HG02938 (cell line): Measurements from ENCODE around the gene MTNR1A.
A peak's percentile ranks its signal among the peaks of the same experiment; 100 is the strongest.

Experiments used
- ATAC-seq: cut with Tn5 transposase; IDR thresholded peaks from one replicate; pipeline ENCODE4 v1.9.1; 2021; ENCODE audit warnings: mild to moderate bottlenecking, moderate library complexity; ENCODE audit not compliant: unreplicated experiment

MTNR1A gene

GRCh38 chr4:186554914-186555827 lies at the start of gene MTNR1A:
Gene MTNR1A, minus strand, starts transcription at chr4:186555567. Its CDS starts 202 bp downstream, at chr4:186555365.
- ATAC-seq = no peak

GRCh38 chr4:186604124-186604807 lies 48.9 kb upstream of the MTNR1A start:
- ATAC-seq = no peak

GRCh38 chr4:186602978-186603377 lies 47.6 kb upstream of the MTNR1A start:
- no peak for ATAC-seq

- ATAC-seq = no peak
These were observed 44.1 kb upstream of the MTNR1A start for GRCh38 chr4:186599483-186599882.

- ATAC-seq = no peak
These were observed 43.3 kb upstream of the MTNR1A start for GRCh38 chr4:186598686-186599085.

GRCh38 chr4:186596850-186597390 lies 41.6 kb upstream of the MTNR1A start:
- ATAC-seq = no peak

GRCh38 chr4:186596346-186596745 lies 41.0 kb upstream of the MTNR1A start:
- ATAC-seq = no peak

GRCh38 chr4:186593587-186593973 lies 38.2 kb upstream of the MTNR1A start:
- no peak for ATAC-seq

GRCh38 chr4:186592966-186593586 lies 37.7 kb upstream of the MTNR1A start:
- ATAC-seq = no peak

- no peak for ATAC-seq
These were observed 37.1 kb upstream of the MTNR1A start for GRCh38 chr4:186592445-186592844.

GRCh38 chr4:186591651-186592050 lies 36.3 kb upstream of the MTNR1A start:
- no peak for ATAC-seq

- ATAC-seq = no peak
These were observed 33.1 kb upstream of the MTNR1A start for GRCh38 chr4:186588503-186588902.

GRCh38 chr4:186587416-186588018 lies 32.1 kb upstream of the MTNR1A start:
- ATAC-seq = peak; percentile 75

GRCh38 chr4:186586205-186586604 lies 30.8 kb upstream of the MTNR1A start:
- no peak for ATAC-seq

GRCh38 chr4:186584912-186585311 lies 29.5 kb upstream of the MTNR1A start:
- no peak for ATAC-seq

GRCh38 chr4:186581421-186581820 lies 26.1 kb upstream of the MTNR1A start:
- no peak for ATAC-seq

- ATAC-seq = no peak
These were observed 25.3 kb upstream of the MTNR1A start for GRCh38 chr4:186580669-186581068.

GRCh38 chr4:186570193-186570996 lies 15.0 kb upstream of the MTNR1A start:
- ATAC-seq = no peak

- ATAC-seq = no peak
These were observed 14.3 kb upstream of the MTNR1A start for GRCh38 chr4:186569533-186570192.

- no peak for ATAC-seq
These were observed 10.7 kb upstream of the MTNR1A start for GRCh38 chr4:186566068-186566467.
